Renal pelvis (tissue), 4 donors: ENCODE measurements around the gene REP15. TPM values are rescaled to one million over a fixed set of nuclear protein-coding genes. Genes with fewer than 3 reads are reported as not detected.
"Not testable (repeated sequence)": the region's sequence is repeated elsewhere in the genome, so short reads cannot be mapped to it uniquely, and the experiment has no call there.

ENCODE experiments used
- DNase-seq: peaks from one replicate; pipeline ENCODE4 v3.0.0-alpha.2; 2013
- polyA plus RNA-seq, 3 donors: library from polyadenylated mRNA; unstranded; fragments of 120-200 nt; gene quantifications; one replicate each; pipeline ENCODE4 v1.2.1, GENCODE V29; 2013; ENCODE audit not compliant: insufficient read length in 3 of 3

Gene REP15
- polyA plus RNA-seq, 3 donors = 2.4 to 4.6 (median 3.3) TPM

DNA sequence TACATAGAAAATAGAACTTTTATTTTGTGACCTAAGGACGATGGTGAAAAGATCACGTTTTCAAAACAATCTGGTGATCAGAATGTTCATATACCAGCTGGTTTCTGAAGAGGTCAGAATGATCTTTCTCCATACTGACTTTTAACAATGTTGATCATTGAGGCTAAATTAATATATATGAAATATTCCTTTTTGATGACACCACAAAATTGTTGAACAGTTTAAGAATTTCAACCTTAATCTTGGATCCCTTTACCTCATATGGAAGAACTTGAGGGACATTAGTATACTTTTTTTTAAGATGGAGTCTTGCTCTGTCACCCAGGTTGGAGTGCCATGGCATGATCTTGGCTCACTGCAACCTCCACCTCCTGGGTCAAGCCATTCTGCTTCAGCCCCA is 2.8 kb upstream of the REP15 start:
- DNase-seq = no peak

DNA sequence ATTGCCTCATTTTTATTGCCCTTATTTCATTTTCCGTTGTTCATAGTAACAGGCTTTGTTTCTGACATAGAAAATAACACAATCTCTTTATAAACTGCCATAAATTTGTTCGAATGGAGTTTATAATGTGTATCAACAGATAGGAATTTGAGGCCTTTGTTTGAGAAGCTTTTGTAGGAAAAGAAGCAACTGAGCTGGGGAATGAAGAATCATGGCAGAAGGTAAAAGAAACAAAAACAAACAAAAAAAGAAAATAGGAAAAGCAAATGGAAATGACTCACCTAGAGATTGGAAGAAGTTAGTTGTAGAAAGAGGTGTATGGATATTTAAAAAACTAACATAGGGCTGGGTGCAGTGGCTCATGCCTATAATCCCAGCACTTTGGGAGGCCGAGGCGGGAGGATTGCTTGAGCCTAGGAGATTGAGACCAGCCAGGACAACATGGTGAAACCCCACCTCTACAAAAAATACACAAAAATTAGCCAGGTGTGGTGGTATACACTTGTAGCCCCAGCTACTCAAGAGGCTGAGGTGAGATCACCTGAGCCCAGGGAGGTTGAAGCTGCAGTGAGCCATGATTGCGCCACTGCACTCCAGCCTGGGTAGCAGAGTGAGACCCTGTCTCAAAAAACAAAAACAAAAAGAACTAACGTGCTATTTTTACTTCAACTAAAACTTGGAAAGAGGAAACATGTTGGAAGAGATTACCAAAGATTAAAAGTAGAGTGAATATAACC is 523 bp upstream of the REP15 start:
- DNase-seq = no peak

DNA sequence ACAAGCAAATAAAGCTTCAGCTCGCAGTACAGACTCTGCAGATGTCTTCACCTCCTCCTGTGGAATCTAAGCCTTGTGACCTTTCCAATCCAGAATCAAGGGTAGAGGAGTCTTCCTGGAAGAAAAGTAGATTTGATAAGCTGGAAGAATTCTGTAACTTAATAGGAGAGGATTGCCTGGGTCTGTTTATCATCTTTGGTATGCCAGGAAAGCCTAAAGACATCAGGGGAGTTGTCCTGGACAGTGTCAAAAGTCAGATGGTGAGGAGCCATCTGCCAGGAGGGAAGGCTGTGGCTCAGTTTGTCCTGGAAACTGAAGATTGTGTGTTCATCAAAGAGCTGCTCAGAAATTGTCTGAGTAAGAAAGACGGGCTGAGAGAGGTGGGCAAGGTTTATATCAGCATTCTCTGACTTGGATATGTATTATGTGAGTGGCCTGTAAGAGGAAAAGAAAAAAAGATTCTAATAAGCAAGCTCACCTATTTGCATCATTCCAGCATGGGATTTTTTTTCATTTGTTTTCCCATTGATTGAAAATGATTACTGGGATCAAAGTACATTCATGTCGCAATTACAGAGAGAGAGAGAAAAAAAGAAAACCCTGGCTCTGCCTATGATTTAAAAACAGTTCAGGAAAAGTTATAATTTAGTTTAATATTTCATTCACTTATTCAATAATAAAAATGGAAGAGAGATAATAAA is 767 bp downstream of the REP15 start:
- no peak for DNase-seq

DNA sequence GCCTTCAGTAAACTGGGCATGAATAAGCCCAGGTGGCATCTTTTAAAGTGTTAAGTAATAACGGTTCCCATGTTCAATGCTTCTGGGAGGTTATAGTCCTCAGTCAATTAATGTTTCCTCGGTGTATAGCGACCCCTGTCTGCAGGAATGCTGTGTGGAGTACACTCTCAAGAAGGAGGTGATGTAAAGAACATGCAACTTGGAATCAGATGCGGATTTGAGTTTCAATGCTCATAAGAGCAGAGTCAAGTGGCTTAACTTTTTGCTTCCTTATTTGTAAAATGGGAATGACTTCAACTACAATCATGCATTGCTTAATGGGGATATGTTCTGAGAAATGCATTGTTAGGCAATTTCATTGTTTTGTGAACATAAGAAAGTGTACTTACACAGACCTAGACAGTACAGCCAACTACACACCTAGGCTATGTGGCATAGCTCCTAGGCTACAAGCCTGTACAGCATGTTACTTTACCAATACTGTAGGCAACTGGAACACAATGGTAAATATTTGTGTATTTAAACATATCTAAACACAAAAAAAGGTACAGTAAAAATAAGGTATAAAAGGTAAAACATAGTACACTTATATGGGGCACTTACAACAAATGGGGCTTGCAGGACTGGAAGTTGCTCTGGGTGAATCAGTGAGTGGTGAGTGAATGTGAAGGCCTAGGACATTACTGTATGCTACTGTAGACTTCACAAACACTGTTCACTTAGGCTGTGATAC is 7.6 kb downstream of the REP15 start:
- peak; percentile 77 for DNase-seq

DNA sequence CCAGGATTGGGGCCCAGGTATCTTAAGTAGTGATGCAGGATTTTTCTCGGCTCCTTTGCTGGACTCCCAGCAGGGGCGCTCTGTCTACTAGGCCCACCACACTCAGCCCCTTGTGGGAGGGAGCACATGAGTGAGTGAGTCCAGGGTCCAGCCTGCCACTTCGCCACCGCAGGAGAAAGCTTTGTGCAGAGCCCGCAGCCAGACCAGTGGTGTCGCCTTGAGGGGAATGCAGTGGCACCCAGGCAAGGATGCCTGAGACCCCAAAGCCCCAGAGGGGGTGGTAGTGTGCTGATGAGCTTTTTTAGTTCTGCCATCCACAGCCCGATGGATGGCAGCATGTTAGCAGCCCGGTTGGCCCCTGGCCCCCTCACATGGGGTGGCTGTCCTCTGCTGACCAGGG is 9.0 kb downstream of the REP15 start:
- DNase-seq = no peak

DNA sequence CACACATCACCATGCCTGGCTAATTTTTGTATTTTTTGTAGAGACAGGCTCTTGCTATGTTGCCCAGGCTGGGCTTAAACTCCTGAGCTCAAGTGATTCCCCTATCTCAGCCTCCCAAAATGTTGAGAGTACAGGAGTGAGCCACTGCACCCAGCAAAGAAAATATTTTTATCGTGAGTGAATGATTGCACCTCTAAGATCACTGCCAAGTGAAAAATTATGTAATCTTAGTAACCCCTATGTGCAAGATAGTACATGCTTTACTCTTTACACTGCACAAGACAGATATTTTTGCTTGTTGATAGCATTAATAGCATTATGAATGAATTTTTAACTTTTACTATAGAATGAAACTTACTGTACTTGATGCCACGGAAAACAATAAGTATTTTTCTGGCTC is 11.0 kb downstream of the REP15 start:
- no peak for DNase-seq

DNA sequence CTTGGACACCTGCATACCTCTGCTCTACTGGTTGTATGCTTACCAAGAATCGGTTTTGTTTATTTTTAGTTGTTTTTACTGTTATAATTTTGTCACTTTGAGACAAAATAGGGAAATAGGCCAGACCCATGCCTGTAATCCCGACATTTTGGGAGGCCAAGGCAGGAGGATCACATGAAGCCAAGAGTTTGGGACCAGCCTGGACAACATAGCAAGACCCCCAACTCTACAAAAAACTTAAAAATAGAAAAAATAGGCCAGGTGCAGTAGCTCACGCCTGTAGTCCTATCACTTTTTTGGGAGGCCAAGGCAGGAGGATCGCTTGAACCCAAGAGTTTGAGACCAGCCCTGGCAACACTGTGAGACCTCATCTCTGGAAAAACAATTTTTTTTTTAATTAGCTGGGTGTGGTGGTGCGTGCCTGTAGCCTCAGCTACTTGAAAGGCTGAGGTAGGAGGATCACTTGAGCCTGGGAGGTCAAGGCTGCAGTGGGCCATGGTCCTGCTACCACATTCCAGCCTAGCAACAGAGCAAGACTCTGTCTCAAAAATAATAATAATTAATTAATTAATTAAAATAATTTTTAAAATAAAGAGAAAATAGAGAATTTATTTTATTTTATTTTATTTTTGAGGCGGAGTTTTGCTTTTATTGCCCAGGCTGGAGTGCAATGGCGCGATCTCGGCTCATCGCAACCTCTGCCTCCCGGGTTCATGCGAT is 13.1 kb downstream of the REP15 start:
- DNase-seq = no peak

DNA sequence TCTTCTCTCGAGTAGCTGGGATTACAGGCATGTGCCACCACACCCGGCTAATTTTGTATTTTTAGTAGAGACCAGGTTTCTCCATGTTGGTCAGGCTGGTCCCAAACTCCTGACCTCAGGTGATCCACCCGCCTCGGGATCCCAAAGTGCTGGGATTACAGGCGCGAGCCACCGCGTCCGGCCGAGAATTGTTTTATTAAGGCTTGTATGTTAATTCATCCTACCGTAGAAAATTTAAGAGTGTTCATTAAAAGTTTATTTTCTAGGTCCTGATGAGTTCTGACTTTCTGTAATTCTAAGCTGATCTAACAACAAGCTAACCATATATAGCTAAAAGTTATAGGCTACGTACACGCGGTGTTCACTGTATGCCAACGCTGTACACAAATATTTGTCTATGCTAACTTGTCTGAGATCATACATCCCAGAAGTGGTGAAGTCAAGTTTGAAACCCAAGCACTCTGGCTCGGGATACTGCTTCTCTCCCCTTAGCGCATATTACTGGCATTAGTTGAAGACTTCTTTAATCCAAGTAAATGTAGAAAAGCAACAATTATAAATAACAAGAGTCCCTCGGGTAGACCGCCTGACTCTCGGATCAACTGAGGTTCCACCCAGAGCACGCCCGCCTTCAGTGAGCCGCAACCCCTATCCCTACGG is 13.8 kb downstream of the REP15 start:
- no peak for DNase-seq

DNA sequence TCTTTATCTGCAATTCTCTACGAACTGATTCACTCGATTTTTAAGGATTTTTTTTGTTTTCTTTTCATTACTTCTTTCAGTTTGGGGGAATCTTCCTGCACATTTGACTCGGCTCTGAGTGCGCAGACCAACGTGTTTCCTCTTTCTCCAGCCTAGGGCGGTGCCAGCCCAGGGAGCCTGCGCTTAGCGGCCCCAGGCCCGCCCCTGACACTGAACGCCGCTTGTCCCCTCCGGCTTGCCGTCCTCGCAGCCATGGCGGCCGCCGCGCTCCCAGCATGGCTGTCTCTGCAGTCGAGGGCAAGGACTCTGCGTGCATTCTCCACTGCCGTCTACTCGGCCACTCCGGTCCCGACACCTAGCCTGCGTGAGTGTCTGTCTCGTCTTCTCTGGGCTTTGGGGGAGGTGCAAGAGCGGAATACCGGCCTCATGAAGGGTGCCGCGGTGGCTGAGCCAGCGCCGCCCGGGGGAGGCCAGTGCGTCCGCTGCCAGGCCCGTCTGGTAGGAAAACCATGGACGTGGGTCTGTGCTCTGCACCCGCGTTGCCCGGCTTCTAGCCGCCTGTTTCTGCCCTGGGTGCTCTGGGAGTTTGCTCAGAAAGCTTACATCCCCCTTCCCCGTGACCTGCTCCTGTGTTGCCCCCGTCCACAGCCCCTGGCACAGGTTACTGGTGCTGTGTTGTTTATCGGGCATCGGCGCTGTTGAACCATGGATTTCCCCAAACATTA is 14.5 kb downstream of the REP15 start, which contains the start of gene MRPS35:
Gene MRPS35 (plus strand): TSS at position 241 of the 725 bp plus-strand sequence. CDS start 12 bp downstream, at position 253.
- peak; percentile 90 for DNase-seq

DNA sequence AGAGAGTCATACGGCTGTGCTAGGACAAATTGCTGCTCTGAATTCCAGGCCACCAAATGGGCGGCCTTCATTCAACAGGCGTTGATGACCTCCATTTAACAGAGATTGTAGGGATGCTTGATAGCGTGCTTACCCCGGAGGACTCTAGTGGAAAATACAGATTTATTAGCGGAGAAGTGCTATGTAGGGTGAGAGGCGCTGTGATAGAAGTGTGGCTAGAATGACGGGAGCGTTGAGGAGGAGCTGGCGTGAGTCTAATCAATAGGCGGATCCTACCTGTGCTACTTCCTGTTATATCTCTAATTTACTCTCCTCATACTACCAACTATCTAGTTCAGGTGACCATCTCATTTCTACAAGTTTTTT is 15.1 kb downstream of the REP15 start:
- DNase-seq = no peak

DNA sequence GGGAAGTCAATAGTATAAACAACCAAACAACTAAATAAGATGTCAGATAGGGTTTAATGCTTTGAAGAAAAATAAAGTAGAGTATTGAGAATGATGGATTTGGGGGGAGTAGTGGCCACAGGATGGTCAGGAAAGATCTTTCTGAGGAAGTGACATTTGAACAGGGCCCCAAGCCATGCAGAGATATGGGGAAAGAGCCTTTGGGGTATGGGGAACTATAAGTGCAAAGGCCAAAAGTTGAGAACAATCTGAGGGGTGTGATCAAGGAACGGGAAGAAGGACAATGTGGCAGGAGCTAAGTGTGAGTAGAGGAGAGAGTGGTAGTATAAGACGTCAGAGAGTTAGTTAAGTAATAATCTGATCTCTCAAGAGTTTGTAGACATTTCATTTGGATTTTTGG is 15.7 kb downstream of the REP15 start:
- no peak for DNase-seq

DNA sequence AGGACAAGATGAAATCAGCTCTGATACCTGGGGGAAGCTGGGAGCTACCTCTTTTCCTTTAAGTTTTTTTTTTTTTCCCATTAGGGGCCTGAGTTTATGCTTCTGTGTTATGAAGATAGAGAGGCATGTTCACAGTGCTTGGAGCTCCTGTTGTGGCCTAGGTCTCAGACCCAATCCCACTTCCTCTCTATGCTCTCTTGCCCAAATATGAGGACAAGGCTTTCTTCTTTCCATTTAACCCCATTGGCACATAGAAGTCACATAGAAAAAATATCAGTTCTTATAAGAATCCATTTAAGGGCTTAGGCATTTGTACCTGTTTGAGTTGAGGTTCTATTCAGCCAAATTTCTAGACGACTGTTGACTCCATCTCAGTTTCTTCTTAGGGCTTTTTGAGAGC is 27.0 kb downstream of the REP15 start:
- DNase-seq = no peak

DNA sequence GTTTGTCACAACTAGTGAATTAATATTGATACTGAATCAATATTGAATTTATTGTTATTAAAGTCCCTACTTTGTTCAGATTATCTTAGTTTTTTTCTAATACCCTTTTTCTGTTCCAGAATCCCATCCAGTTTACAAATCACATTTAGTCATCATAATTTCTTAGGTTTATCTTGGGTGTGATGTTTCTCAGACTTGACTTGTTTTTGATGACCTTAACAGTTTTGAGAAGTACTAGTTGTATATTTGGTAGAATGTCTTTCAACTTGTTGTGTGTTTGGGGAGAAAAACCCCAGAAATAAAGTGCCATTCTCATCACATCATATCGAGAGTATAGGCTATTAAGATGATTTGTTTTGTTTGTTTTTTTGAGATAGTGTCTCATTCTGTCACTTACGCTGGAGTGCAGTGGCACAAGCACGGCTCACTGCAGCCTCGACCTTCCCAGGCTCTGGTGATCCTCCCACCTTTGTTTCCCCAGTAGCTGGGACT is 33.9 kb downstream of the REP15 start:
- DNase-seq = no peak

DNA sequence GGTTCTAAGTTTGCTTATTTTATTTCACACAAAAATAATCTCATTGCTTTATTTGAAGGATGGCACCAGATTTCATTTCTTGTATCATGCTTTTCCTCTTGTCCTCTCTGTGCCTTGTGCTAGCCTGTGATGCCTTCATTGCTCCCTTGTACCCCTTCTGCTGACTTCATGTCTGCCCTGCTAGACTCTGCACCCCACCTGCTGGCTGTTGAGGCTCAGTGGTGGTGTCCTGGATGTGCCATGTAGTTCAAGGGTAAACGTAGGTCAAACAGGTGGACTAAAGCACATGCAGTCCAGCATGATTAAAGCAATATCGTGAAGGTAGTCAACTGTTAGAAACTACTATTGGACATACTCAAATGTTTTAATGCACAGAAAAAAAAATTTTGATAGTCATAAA is 36.0 kb downstream of the REP15 start:
- no peak for DNase-seq

DNA sequence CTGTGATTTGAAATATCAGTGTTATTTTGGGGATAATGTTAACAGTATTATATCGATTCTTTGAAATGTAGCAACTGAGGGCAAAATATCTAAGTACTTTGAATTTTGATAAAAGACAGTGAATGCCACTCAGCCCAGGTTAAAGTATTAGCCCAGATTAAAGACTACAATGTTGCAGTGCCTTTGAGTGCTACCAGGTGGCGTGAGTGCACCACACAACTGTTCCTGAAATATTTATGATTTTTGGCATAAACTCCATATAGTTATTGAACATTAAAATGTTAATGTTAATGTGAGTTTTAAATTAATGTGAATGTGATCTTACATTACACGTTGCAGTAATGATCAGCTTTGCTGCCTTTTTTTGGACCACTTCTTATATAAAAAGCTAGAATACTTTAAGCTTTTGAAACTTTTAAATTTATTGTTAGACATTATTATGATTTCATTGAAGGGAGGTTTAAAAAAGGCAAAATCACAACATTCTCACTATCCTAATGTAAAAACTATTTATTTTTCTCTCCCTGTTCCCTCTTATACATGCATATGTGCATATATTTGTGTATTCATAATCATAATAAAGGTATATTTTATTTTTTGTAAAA is 36.9 kb downstream of the REP15 start:
- DNase-seq = no peak

DNA sequence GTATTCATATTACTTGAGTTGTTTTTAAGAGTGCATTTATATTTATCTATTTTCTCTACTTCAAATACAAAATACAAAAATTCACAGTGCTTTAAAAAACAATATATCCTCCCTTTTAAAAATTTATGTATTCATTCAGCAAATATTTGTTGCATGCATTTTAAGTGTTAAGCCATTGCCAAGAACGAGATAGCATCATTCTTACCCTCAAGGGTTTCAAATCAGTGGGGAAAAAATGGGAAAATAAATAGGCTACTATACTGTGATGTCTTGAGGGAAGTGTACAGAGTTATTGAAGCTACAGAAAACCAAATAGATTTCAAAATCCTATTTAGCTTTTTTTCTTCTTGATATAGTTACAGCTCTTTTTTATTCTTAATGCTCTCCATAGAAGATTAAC is 37.5 kb downstream of the REP15 start:
- no peak for DNase-seq

DNA sequence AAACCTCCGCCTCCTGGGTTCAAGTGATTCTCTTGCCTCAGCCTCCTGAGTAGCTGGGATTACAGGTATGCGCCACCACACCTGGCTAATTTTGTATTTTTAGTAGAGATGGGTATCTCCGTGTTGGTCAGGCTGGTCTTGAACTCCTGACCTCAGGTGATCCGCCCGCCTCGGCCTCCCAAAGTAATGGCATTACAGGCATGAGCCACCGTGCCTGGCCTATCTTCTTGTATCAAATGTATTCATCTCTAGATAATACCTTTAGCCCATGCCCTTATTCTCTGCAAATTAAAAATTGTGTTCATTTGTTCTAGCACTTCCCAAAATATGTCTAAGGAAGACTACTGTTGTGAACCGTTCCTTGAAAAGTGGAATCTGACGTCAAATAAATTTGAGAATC is 38.1 kb downstream of the REP15 start:
- DNase-seq = not testable (repeated sequence)

DNA sequence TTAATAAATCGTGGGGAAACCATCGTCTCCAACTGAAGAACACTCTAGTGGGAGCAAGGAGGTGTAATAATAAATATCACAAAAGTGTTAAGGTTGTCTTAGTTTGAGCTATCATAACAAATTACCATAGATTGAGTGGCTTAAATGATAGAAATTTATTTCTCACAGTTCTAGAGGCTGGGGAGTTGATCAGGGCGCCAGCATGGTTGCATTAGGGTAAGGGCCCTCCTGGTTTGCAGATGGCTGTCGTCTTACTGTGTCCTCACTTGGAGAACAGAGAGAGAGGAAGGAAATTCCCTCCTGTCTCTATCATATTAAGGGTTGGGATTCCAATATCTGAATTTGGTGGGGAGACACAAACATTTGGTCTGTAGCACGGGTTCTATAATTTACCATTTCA is 47.4 kb downstream of the REP15 start:
- DNase-seq = no peak

DNA sequence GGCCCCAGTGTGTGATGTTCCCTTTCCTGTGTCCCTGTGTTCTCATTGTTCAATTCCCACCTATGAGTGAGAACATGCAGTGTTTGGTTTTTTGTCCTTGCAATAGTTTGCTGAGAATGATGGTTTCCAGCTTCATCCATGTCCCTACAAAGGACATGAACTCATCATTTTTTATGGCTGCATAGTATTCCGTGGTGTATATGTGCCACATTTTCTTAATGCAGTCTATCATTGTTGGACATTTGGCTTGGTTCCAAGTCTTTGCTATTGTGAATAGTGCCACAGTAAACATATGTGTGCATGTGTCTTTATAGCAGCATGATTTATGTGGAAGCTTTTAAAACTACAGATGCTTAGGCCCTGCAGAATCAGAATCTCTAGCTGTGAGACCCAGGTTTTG is 49.5 kb downstream of the REP15 start:
- not testable (repeated sequence) for DNase-seq
